ENCODE data around the gene RANBP10. TPM values are rescaled to one million over a fixed set of nuclear protein-coding genes. Genes with fewer than 3 reads are reported as not detected.

The RANBP10 gene
- total and polyA plus RNA-seq, 2 donors (not counting 3 experiments of a cell fraction or from before 2014, with no cell fraction given) = 25.6 to 28.8 TPM

GRCh38 chr16:67760956-67761230 is 45.5 kb downstream of the RANBP10 start:
- no peak overlapping the region for H3K4me2 ChIP-seq (ENCODE audit: insufficient read depth, low read length)
- H3K27ac ChIP-seq (ENCODE audit: insufficient read depth, low read depth, low read length) = no peak overlapping the region
- no peak for FAIRE-seq
- peaks cover 2% of the 10 kb centered on the region for H3K79me2 ChIP-seq (ENCODE audit: control insufficient read depth, insufficient read depth, low read length)
- H3K27me3 ChIP-seq (ENCODE audit: control insufficient read depth in 2 of 2, insufficient read depth in 2 of 2, low read length in 2 of 2) = no peaks in the 10 kb centered on the region
- intact Hi-C loops (cut with micrococcal nuclease) (no loop called here), dilution Hi-C loops (cut with MboI; ENCODE audit: extremely low pct_ligation_motif_present, low sequenced_read_pairs) (no loop called here)
- H2AFZ ChIP-seq (ENCODE audit: low read depth, low read length) = no peak overlapping the region
- H3K4me1 ChIP-seq (ENCODE audit: control insufficient read depth, extremely low read depth, insufficient read depth, low read length) = peaks cover 4% of the 10 kb centered on the region
- TF ChIP-seq, protein P1, sequence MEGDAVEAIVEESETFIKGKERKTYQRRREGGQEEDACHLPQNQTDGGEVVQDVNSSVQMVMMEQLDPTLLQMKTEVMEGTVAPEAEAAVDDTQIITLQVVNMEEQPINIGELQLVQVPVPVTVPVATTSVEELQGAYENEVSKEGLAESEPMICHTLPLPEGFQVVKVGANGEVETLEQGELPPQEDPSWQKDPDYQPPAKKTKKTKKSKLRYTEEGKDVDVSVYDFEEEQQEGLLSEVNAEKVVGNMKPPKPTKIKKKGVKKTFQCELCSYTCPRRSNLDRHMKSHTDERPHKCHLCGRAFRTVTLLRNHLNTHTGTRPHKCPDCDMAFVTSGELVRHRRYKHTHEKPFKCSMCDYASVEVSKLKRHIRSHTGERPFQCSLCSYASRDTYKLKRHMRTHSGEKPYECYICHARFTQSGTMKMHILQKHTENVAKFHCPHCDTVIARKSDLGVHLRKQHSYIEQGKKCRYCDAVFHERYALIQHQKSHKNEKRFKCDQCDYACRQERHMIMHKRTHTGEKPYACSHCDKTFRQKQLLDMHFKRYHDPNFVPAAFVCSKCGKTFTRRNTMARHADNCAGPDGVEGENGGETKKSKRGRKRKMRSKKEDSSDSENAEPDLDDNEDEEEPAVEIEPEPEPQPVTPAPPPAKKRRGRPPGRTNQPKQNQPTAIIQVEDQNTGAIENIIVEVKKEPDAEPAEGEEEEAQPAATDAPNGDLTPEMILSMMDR (IDR thresholded peaks at IDR 0.05; ENCODE audit: extremely low read depth in 1 of 2, insufficient read depth in 1 of 2, low read depth in 1 of 2, low read length in 2 of 2) = no peak
- no peak for TF ChIP-seq GATA2 (IDR thresholded peaks at IDR 0.05; ENCODE audit: insufficient read depth, insufficient read length, low read depth, low read length)
- no peak for TF ChIP-seq JUN (IDR thresholded peaks at IDR 0.05; ENCODE audit: borderline replicate concordance, insufficient read depth, insufficient read length, low read depth)
- H4K20me1 ChIP-seq (replicated peaks; ENCODE audit: control insufficient read depth, extremely low read depth, insufficient read depth, low read length) = no peaks in the 10 kb centered on the region
- no TSS peak for BruUV-seq (replicated peaks)
- ChIA-PET CTCF (interaction anchor here (3.2 kb wide), 1 partner anchor 10 kb away, joined by 17 read pairs; no protein-coding TSS in a partner anchor), POLR2A (interaction anchor here (0.9 kb wide), 1 partner anchor 25 kb away, joined by 3 read pairs; no protein-coding TSS in a partner anchor)
- H3K36me3 ChIP-seq (ENCODE audit: control insufficient read depth in 2 of 2, extremely low read depth in 1 of 2, insufficient read depth in 2 of 2, low read length in 2 of 2) = peaks cover 0 to 12% of the 10 kb centered on the region in 2 experiments
- H3K9me1 ChIP-seq (replicated peaks; ENCODE audit: control insufficient read depth, extremely low read depth, insufficient read depth, low read length) = no peaks in the 10 kb centered on the region
- no peaks in the 10 kb centered on the region for H3K9me3 ChIP-seq (replicated peaks; ENCODE audit: control insufficient read depth, insufficient read depth, low read length)
- H3K4me3 ChIP-seq (replicated peaks in 1 of 3; ENCODE audit: insufficient read depth in 1 of 3, low read depth in 1 of 3, low read length in 3 of 3) = no peak overlapping the region
- no peak overlapping the region for H3K9ac ChIP-seq (replicated peaks; ENCODE audit: extremely low read depth, insufficient read depth, low read length)
- DNase-seq (ENCODE audit: low read depth, low spot score) = no peak

- H3K4me2 ChIP-seq (ENCODE audit: insufficient read depth, low read length) = no peak overlapping the region
- dilution Hi-C loops (cut with MboI; ENCODE audit: extremely low pct_ligation_motif_present, low sequenced_read_pairs) = no loop called here
- peaks cover 0 to 12% of the 10 kb centered on the region in 2 experiments for H3K36me3 ChIP-seq (ENCODE audit: control insufficient read depth in 2 of 2, extremely low read depth in 1 of 2, insufficient read depth in 2 of 2, low read length in 2 of 2)
- no peaks in the 10 kb centered on the region for H3K27me3 ChIP-seq (ENCODE audit: control insufficient read depth in 2 of 2, insufficient read depth in 2 of 2, low read length in 2 of 2)
- ChIA-PET POLR2A (interaction anchor here (0.6 to 0.9 kb wide), 2 partner anchors 25 to 280 kb away, joined by 3 read pairs; no protein-coding TSS in a partner anchor), CTCF (interaction anchor here (3.2 kb wide), 1 partner anchor 10 kb away, joined by 17 read pairs; no protein-coding TSS in a partner anchor)
- H3K9ac ChIP-seq (replicated peaks; ENCODE audit: extremely low read depth, insufficient read depth, low read length) = no peak overlapping the region
- peaks cover 2% of the 10 kb centered on the region for H3K79me2 ChIP-seq (ENCODE audit: control insufficient read depth, insufficient read depth, low read length)
- TF ChIP-seq MYC (IDR thresholded peaks at IDR 0.05; ENCODE audit: low read depth, low read length) (no peak), POLR2A (IDR thresholded peaks at IDR 0.05; ENCODE audit: low read depth, low read length) (no peak), EZH2 (IDR thresholded peaks at IDR 0.05; ENCODE audit: borderline replicate concordance, low read depth, low read length, severe bottlenecking) (no peak), JUN (IDR thresholded peaks at IDR 0.05; ENCODE audit: borderline replicate concordance, insufficient read depth, insufficient read length, low read depth) (no peak), FOS (IDR thresholded peaks at IDR 0.05; ENCODE audit: borderline replicate concordance, insufficient read depth, low read length) (no peak), GATA2 (IDR thresholded peaks at IDR 0.05; ENCODE audit: insufficient read depth, insufficient read length, low read depth, low read length) (no peak), POLR2AphosphoS5 (IDR thresholded peaks at IDR 0.05; ENCODE audit: insufficient read depth, low read depth, low read length) (no peak)
- TF ChIP-seq, protein P1 (IDR thresholded peaks at IDR 0.05; ENCODE audit: extremely low read depth in 1 of 2, insufficient read depth in 1 of 2, low read depth in 1 of 2, low read length in 2 of 2) = no peak
- TF ChIP-seq, protein P2, sequence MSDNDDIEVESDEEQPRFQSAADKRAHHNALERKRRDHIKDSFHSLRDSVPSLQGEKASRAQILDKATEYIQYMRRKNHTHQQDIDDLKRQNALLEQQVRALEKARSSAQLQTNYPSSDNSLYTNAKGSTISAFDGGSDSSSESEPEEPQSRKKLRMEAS (IDR thresholded peaks at IDR 0.05; ENCODE audit: insufficient read depth, insufficient read length) = no peak
- no peak overlapping the region for H3K4me3 ChIP-seq (replicated peaks in 1 of 3; ENCODE audit: insufficient read depth in 1 of 3, low read depth in 1 of 3, low read length in 3 of 3)
- no peak overlapping the region for H2AFZ ChIP-seq (ENCODE audit: low read depth, low read length)
- DNase-seq (ENCODE audit: low read depth, low spot score) (no peak), FAIRE-seq (no peak)
- H3K9me1 ChIP-seq (replicated peaks; ENCODE audit: control insufficient read depth, extremely low read depth, insufficient read depth, low read length) = no peaks in the 10 kb centered on the region
- no peak overlapping the region for H3K27ac ChIP-seq (ENCODE audit: insufficient read depth, low read depth, low read length)
- peaks cover 4% of the 10 kb centered on the region for H3K4me1 ChIP-seq (ENCODE audit: control insufficient read depth, extremely low read depth, insufficient read depth, low read length)
- no peaks in the 10 kb centered on the region for H3K9me3 ChIP-seq (replicated peaks; ENCODE audit: control insufficient read depth, insufficient read depth, low read length)
- BruUV-seq (replicated peaks) = no TSS peak
- intact Hi-C loops (cut with micrococcal nuclease) = no loop called here
- no peaks in the 10 kb centered on the region for H4K20me1 ChIP-seq (replicated peaks; ENCODE audit: control insufficient read depth, extremely low read depth, insufficient read depth, low read length)
Measured at GRCh38 chr16:67760206-67760955, 46.0 kb downstream of the RANBP10 start.

Data from endothelial cell of umbilical vein (primary cell).